ENCODE measurements around the gene SUCO.

GRCh38 chr1:172531412-172532182 is 1.4 kb upstream of the SUCO start:
- TF ChIP-seq CTCF (IDR thresholded peaks at IDR 0.05): no peak
- TF ChIP-seq POLR2A (IDR thresholded peaks at IDR 0.05): no peak
